HepG2 (cell line): ENCODE data around the gene MAML1. TPM values are rescaled to one million over a fixed set of nuclear protein-coding genes. Genes with fewer than 3 reads are reported as not detected.

Experiments used
- ARNT2 ChIP-seq: sonication (generic); formaldehyde crosslinking; IDR thresholded peaks from 2 replicates; pipeline ENCODE4 v1.8.0; 2022; ENCODE audit warnings: mild to moderate bottlenecking, low read depth, missing genetic modification reagents, moderate library complexity
- CENPX ChIP-seq: sonication (generic); formaldehyde crosslinking; IDR thresholded peaks from 2 replicates; pipeline ENCODE4 v1.9.0; 2021; ENCODE audit warnings: mild to moderate bottlenecking, missing genetic modification reagents, moderate library complexity
- EP300 ChIP-seq, 3 experiments: sonication (generic) in 1 of 3; formaldehyde crosslinking in 1 of 3; IDR thresholded peaks; 2 replicates each; pipeline versions ENCODE4 v1.5.1 to v1.6.1; 2011 to 2020; ENCODE audit warnings: low read depth in 2 of 3, low read length in 2 of 3, borderline replicate concordance in 1 of 3, improper control_type of control experiment in 1 of 3, mild to moderate bottlenecking in 1 of 3, missing genetic modification reagents in 1 of 3, moderate library complexity in 1 of 3
- NR2F6 ChIP-seq, 2 experiments: IDR thresholded peaks; 2 replicates each; pipeline ENCODE4 v1.6.1; 2016; ENCODE audit warnings: antibody characterized with exemption in 1 of 2, mild to moderate bottlenecking in 1 of 2
- SOX5 ChIP-seq: IDR thresholded peaks from 2 replicates; pipeline ENCODE4 v1.6.1; 2016; ENCODE audit warnings: borderline replicate concordance
- ZNF337 ChIP-seq: sonication (generic); formaldehyde crosslinking; IDR thresholded peaks from 2 replicates; pipeline ENCODE4 v1.5.1; 2020; ENCODE audit warnings: missing genetic modification reagents, low read depth, mild to moderate bottlenecking, borderline replicate concordance
- polyA plus RNA-seq, 8 experiments: library from polyadenylated mRNA; depleted of rRNA in 3 of 8; stranded (reverse) in 7 of 8; unstranded in 1 of 8; fragments of >200 nt; fragmentation: Illumina TruSeq in 4 of 8; extraction: Trizol in 4 of 8; gene quantifications; 2 replicates each; pipeline versions ENCODE4 v1.2.1 to v1.2.3, GENCODE V29; 2011 to 2016; ENCODE audit warnings: low read depth in 4 of 8, missing spikeins in 1 of 8, mixed read lengths in 1 of 8; ENCODE audit not compliant: insufficient read depth in 1 of 8
- total RNA-seq, 5 experiments: library from RNA; depleted of rRNA; stranded (reverse); fragments of >200 nt; fragmentation: Illumina TruSeq; extraction: Trizol; gene quantifications; 2 replicates each; pipeline ENCODE4 v1.2.3, GENCODE V29; 2016; ENCODE audit warnings: low read depth in 1 of 5
- TF ChIP-seq, protein P1 (sequence below): sonication (generic); formaldehyde crosslinking; IDR thresholded peaks from 2 replicates; pipeline ENCODE4 v1.4.0; 2020; ENCODE audit warnings: missing genetic modification reagents, borderline replicate concordance
- TF ChIP-seq, protein P2 (sequence below): IDR thresholded peaks from 2 replicates; pipeline ENCODE4 v1.6.1; 2016
- TF ChIP-seq, protein P3 (sequence below): IDR thresholded peaks from 2 replicates; pipeline ENCODE4 v1.6.1; 2016; ENCODE audit warnings: mild to moderate bottlenecking
- TF ChIP-seq, protein P4 (sequence below): sonication (generic); formaldehyde crosslinking; IDR thresholded peaks from 2 replicates; pipeline ENCODE4 v1.8.1; 2022; ENCODE audit warnings: low read depth, mild to moderate bottlenecking, missing genetic modification reagents

The MAML1 gene
- total and polyA plus RNA-seq, 2 of the 13 experiments (the other 11 are each of a cell fraction or from before 2014, with no cell fraction given) = 10.0 to 10.8 TPM

DNA sequence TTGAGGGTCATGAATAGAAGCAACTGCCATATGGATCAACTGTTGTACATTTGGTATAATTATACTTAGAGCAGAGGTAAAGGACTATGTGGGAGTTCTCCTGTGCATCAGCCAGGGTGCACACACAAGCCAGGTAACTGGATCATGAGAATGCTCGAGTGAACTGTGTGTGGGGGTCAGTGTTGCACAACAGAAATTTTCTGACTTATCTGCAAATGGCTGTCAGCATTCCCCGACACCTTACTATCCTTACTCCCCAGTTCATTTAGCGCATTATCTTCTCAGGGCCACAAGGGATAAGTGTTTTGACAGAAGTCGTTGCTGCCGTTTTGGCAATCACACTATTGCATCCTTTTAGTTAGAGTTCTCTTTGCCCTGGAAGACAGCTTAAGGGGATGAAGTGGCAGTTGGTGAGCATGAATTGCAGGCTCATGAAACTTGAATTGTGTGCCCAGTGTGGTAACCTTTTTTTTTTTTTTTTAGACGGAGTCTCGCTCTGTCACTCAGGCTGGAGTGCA lies 32.2 kb upstream of the MAML1 start (continued):
- TF ChIP-seq, protein P1, sequence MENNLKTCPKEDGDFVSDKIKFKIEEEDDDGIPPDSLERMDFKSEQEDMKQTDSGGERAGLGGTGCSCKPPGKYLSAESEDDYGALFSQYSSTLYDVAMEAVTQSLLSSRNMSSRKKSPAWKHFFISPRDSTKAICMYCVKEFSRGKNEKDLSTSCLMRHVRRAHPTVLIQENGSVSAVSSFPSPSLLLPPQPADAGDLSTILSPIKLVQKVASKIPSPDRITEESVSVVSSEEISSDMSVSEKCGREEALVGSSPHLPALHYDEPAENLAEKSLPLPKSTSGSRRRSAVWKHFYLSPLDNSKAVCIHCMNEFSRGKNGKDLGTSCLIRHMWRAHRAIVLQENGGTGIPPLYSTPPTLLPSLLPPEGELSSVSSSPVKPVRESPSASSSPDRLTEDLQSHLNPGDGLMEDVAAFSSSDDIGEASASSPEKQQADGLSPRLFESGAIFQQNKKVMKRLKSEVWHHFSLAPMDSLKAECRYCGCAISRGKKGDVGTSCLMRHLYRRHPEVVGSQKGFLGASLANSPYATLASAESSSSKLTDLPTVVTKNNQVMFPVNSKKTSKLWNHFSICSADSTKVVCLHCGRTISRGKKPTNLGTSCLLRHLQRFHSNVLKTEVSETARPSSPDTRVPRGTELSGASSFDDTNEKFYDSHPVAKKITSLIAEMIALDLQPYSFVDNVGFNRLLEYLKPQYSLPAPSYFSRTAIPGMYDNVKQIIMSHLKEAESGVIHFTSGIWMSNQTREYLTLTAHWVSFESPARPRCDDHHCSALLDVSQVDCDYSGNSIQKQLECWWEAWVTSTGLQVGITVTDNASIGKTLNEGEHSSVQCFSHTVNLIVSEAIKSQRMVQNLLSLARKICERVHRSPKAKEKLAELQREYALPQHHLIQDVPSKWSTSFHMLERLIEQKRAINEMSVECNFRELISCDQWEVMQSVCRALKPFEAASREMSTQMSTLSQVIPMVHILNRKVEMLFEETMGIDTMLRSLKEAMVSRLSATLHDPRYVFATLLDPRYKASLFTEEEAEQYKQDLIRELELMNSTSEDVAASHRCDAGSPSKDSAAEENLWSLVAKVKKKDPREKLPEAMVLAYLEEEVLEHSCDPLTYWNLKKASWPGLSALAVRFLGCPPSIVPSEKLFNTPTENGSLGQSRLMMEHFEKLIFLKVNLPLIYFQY (CRISPR knock-in tag) = no peak
- TF ChIP-seq ARNT2 = 0 out of 2 replicates have a peak, but pooled peaks have one; percentile 13
- TF ChIP-seq NR2F6 (IDR thresholded peaks at IDR 0.05) = no peak
- TF ChIP-seq NR2F6 (CRISPR knock-in tag; IDR thresholded peaks at IDR 0.05) = peak; percentile 42; the same call in 1 of the 2 replicates
- TF ChIP-seq, protein P2, sequence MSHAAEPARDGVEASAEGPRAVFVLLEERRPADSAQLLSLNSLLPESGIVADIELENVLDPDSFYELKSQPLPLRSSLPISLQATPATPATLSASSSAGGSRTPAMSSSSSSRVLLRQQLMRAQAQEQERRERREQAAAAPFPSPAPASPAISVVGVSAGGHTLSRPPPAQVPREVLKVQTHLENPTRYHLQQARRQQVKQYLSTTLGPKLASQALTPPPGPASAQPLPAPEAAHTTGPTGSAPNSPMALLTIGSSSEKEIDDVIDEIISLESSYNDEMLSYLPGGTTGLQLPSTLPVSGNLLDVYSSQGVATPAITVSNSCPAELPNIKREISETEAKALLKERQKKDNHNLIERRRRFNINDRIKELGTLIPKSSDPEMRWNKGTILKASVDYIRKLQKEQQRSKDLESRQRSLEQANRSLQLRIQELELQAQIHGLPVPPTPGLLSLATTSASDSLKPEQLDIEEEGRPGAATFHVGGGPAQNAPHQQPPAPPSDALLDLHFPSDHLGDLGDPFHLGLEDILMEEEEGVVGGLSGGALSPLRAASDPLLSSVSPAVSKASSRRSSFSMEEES (CRISPR knock-in tag) = peak; percentile 53; the same call in 1 of the 2 replicates
- TF ChIP-seq CENPX (CRISPR knock-in tag) = no peak
- TF ChIP-seq, protein P3, sequence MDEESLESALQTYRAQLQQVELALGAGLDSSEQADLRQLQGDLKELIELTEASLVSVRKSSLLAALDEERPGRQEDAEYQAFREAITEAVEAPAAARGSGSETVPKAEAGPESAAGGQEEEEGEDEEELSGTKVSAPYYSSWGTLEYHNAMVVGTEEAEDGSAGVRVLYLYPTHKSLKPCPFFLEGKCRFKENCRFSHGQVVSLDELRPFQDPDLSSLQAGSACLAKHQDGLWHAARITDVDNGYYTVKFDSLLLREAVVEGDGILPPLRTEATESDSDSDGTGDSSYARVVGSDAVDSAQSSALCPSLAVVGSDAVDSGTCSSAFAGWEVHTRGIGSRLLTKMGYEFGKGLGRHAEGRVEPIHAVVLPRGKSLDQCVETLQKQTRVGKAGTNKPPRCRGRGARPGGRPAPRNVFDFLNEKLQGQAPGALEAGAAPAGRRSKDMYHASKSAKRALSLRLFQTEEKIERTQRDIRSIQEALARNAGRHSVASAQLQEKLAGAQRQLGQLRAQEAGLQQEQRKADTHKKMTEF (CRISPR knock-in tag) = peak; percentile 23; the same call in 1 of the 2 replicates
- TF ChIP-seq EP300 (IDR thresholded peaks at IDR 0.05; ENCODE audit: low read depth in 2 of 2, low read length in 2 of 2) = 0 out of 4 replicates have a peak, but pooled peaks of 1 of the 2 experiments have one; percentile 11
- TF ChIP-seq EP300 (CRISPR knock-in tag; IDR thresholded peaks at IDR 0.05; ENCODE audit: borderline replicate concordance) = no peak
- no peak for TF ChIP-seq ZNF337
- TF ChIP-seq, protein P4, sequence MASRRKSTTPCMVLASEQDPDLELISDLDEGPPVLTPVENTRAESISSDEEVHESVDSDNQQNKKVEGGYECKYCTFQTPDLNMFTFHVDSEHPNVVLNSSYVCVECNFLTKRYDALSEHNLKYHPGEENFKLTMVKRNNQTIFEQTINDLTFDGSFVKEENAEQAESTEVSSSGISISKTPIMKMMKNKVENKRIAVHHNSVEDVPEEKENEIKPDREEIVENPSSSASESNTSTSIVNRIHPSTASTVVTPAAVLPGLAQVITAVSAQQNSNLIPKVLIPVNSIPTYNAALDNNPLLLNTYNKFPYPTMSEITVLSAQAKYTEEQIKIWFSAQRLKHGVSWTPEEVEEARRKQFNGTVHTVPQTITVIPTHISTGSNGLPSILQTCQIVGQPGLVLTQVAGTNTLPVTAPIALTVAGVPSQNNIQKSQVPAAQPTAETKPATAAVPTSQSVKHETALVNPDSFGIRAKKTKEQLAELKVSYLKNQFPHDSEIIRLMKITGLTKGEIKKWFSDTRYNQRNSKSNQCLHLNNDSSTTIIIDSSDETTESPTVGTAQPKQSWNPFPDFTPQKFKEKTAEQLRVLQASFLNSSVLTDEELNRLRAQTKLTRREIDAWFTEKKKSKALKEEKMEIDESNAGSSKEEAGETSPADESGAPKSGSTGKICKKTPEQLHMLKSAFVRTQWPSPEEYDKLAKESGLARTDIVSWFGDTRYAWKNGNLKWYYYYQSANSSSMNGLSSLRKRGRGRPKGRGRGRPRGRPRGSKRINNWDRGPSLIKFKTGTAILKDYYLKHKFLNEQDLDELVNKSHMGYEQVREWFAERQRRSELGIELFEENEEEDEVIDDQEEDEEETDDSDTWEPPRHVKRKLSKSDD (CRISPR knock-in tag) = 0 out of 2 replicates have a peak, but pooled peaks have one; percentile 27
- peak; percentile 17; the same call in 1 of the 2 replicates for TF ChIP-seq SOX5 (CRISPR knock-in tag)
- TF ChIP-seq, all 625 proteins: peak for 31
